GM23338 (cell line): Measurements from ENCODE around the gene OR2AG2. TPM values are rescaled to one million over a fixed set of nuclear protein-coding genes. Genes with fewer than 3 reads are reported as not detected.
"Not testable (repeated sequence)": the region's sequence is repeated elsewhere in the genome, so short reads cannot be mapped to it uniquely, and the experiment has no call there.

Source experiments
- ATAC-seq: fragments of 200-7000 bp; cut with Tn5 transposase; 3 replicates; pipeline ENCODE4 v1.9.1; 2020
- DNase-seq: peaks from one replicate; pipeline ENCODE4 v3.0.0-alpha.2; 2015; ENCODE audit warnings: low spot score
- H2AFZ ChIP-seq: fragments of 200-600 bp; sonication (generic); 2 replicates; pipeline ENCODE4 v1.8.0; 2016; ENCODE audit warnings: antibody characterized with exemption, mild to moderate bottlenecking, moderate library complexity
- H3F3A ChIP-seq: fragments of 200-600 bp; sonication (generic); replicated peaks from 2 replicates; pipeline ENCODE4 v1.8.0; 2017; ENCODE audit warnings: antibody characterized with exemption, mixed run types, low read depth
- H3K27ac ChIP-seq: fragments of 200-600 bp; sonication (generic); 2 replicates; pipeline ENCODE4 v1.6.1; 2016; ENCODE audit warnings: low read depth
- H3K27me3 ChIP-seq: fragments of 200-600 bp; sonication (generic); 2 replicates; pipeline ENCODE4 v1.8.0; 2016; ENCODE audit warnings: mild to moderate bottlenecking, mixed run types, moderate library complexity; ENCODE audit not compliant: insufficient read depth
- H3K36me3 ChIP-seq: fragments of 200-600 bp; sonication (generic); 2 replicates; pipeline ENCODE4 v1.8.0; 2016; ENCODE audit warnings: mild to moderate bottlenecking; ENCODE audit not compliant: insufficient read depth
- H3K4me1 ChIP-seq: fragments of 200-600 bp; sonication (generic); 2 replicates; pipeline ENCODE4 v1.8.0; 2016; ENCODE audit warnings: mild to moderate bottlenecking, moderate library complexity; ENCODE audit not compliant: insufficient read depth
- H3K4me2 ChIP-seq: fragments of 200-600 bp; sonication (generic); 2 replicates; pipeline ENCODE4 v1.7.1; 2017; ENCODE audit warnings: mixed run types
- H3K4me3 ChIP-seq: fragments of 200-600 bp; sonication (generic); 2 replicates; pipeline ENCODE4 v1.6.1; 2016; ENCODE audit warnings: mixed run types
- H3K79me2 ChIP-seq: fragments of 200-600 bp; sonication (generic); replicated peaks from 2 replicates; pipeline ENCODE4 v1.8.0; 2017; ENCODE audit warnings: mild to moderate bottlenecking; ENCODE audit not compliant: insufficient read depth
- H3K9me2 ChIP-seq: fragments of 200-600 bp; sonication (generic); 2 replicates; pipeline ENCODE4 v1.8.0; 2017; ENCODE audit not compliant: insufficient read depth
- H4K20me1 ChIP-seq: fragments of 200-600 bp; sonication (generic); replicated peaks from 2 replicates; pipeline ENCODE4 v1.8.0; 2017; ENCODE audit warnings: mild to moderate bottlenecking; ENCODE audit not compliant: insufficient read depth
- H3K27ac Mint-ChIP-seq: 2 replicates; pipeline ENCODE4 v1.8.0; 2020; ENCODE audit warnings: inconsistent platforms, mild to moderate bottlenecking, moderate library complexity, mixed read lengths
- H3K27me3 Mint-ChIP-seq: 3 replicates; pipeline ENCODE4 v1.8.0; 2022; ENCODE audit warnings: low read depth, mild to moderate bottlenecking, moderate library complexity, mixed read lengths, inconsistent platforms; ENCODE audit not compliant: insufficient read depth, poor library complexity
- H3K36me3 Mint-ChIP-seq: 3 replicates; pipeline ENCODE4 v1.8.0; 2021; ENCODE audit warnings: low read depth, mild to moderate bottlenecking, inconsistent platforms, moderate library complexity, mixed read lengths
- H3K4me1 Mint-ChIP-seq: 3 replicates; pipeline ENCODE4 v1.8.0; 2020; ENCODE audit warnings: mild to moderate bottlenecking, inconsistent platforms, mixed read lengths
- H3K4me3 Mint-ChIP-seq: 3 replicates; pipeline ENCODE4 v1.8.0; 2021; ENCODE audit warnings: moderate library complexity, mild to moderate bottlenecking, inconsistent platforms, mixed read lengths
- H3K9me3 Mint-ChIP-seq: 3 replicates; pipeline ENCODE4 v1.8.0; 2020; ENCODE audit warnings: moderate library complexity, mild to moderate bottlenecking, inconsistent platforms, mixed read lengths
- CREB1 ChIP-seq: fragments of 250-450 bp; sonication (Bioruptor Pico); IDR thresholded peaks from 2 replicates; pipeline ENCODE4 v1.5.0; 2020; ENCODE audit warnings: low read depth, mild to moderate bottlenecking, moderate library complexity
- CTCF ChIP-seq, 2 experiments: fragments of 200-600 bp in 1 of 2; sonication (generic) in 1 of 2; conservative IDR thresholded peaks; 2 replicates each; pipeline versions ENCODE4 v1.5.1 to v1.6.1; 2016 to 2017; ENCODE audit warnings: antibody characterized with exemption in 2 of 2, low read depth in 2 of 2, mild to moderate bottlenecking in 2 of 2, moderate library complexity in 1 of 2
- EZH2 ChIP-seq: fragments of 200-600 bp; sonication (generic); IDR thresholded peaks from one replicate; pipeline ENCODE4 v1.8.0; 2017; ENCODE audit warnings: antibody characterized with exemption, mild to moderate bottlenecking, low read depth; ENCODE audit not compliant: unreplicated experiment
- EZH2phosphoT487 ChIP-seq: fragments of 200-600 bp; sonication (generic); IDR thresholded peaks from one replicate; pipeline ENCODE4 v1.8.1; 2018; ENCODE audit warnings: antibody characterized with exemption; ENCODE audit not compliant: unreplicated experiment
- JUNB ChIP-seq: IDR thresholded peaks from one replicate; pipeline ENCODE4 v1.6.1; 2016; ENCODE audit warnings: antibody characterized with exemption; ENCODE audit not compliant: unreplicated experiment
- NANOG ChIP-seq: IDR thresholded peaks from 2 replicates; pipeline ENCODE4 v1.6.1; 2016; ENCODE audit warnings: antibody characterized with exemption, borderline replicate concordance
- POLR2AphosphoS5 ChIP-seq: IDR thresholded peaks from 2 replicates; pipeline ENCODE4 v1.6.1; 2016; ENCODE audit warnings: antibody characterized with exemption, low read depth
- STAT1 ChIP-seq: IDR thresholded peaks from one replicate; pipeline ENCODE4 v1.6.1; 2016; ENCODE audit warnings: antibody characterized with exemption; ENCODE audit not compliant: unreplicated experiment
- ZNF114 ChIP-seq: fragments of 250-450 bp; sonication (Bioruptor Pico); IDR thresholded peaks from 2 replicates; pipeline ENCODE4 v1.5.0; 2020; ENCODE audit warnings: mild to moderate bottlenecking, moderate library complexity
- ZNF331 ChIP-seq: fragments of 250-450 bp; sonication (Bioruptor Pico); IDR thresholded peaks from 2 replicates; pipeline ENCODE4 v1.5.0; 2020; ENCODE audit warnings: low read depth, mild to moderate bottlenecking, moderate library complexity
- polyA plus RNA-seq: library from polyadenylated mRNA; unstranded; fragments of >200 nt; fragmentation: Nextera tagmentation; extraction: Ambion mirVana; gene quantifications from 2 replicates; pipeline ENCODE4 v1.2.1, GENCODE V29; 2016
- total RNA-seq: library from RNA; depleted of rRNA; stranded (reverse); fragments of >200 nt; shearing (Covaris generic); gene quantifications from 2 replicates; pipeline ENCODE4 v1.2.3, GENCODE V29; 2014
- TF ChIP-seq, protein P1 (sequence below): IDR thresholded peaks from one replicate; pipeline ENCODE4 v1.6.1; 2018; ENCODE audit warnings: antibody characterized with exemption; ENCODE audit not compliant: unreplicated experiment
- TF ChIP-seq, protein P2 (sequence below): IDR thresholded peaks from 2 replicates; pipeline ENCODE4 v1.6.1; 2016; ENCODE audit warnings: antibody characterized with exemption

The OR2AG2 gene
- total and polyA plus RNA-seq, 2 experiments from 2014 or later: 0.11 to 0.45 TPM

DNA sequence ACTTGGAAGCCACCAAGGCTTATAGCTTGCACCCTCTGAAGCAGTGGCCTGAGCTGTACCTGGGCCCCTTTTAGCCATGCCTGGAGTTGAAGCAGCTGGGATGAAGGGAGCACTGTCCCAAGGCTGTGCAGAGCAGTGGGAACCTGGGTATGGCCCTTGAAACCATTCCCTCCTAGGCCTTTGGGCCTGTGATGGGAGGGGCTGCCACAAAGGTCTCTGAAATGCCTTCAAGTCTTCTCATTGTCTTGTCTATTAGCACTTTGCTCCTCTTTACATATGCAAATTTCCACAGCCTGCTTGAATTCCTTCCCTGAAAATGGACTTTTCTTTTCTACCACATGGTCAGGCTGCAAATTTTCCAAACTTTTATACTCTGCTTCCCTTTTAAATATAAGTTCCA is 29.3 kb upstream of the OR2AG2 start:
- not testable (repeated sequence) for H3K36me3 ChIP-seq, H3K4me1 Mint-ChIP-seq, H3K4me3 Mint-ChIP-seq, H3K27me3 ChIP-seq, H2AFZ ChIP-seq, H3F3A ChIP-seq, H3K4me1 ChIP-seq, H3K4me2 ChIP-seq, H3K4me3 ChIP-seq, H4K20me1 ChIP-seq, H3K9me2 ChIP-seq, H3K79me2 ChIP-seq, H3K27me3 Mint-ChIP-seq
- Mint-ChIP-seq H3K9me3 (peaks cover 26% of the 10 kb centered on the region), H3K27ac (peak overlapping the region; percentile 34; the same call in 1 of the 2 replicates), H3K36me3 (peaks cover 18% of the 10 kb centered on the region)
- DNase-seq (peak; percentile 64), ATAC-seq (peak; percentile 97)
- peak; percentile 29; the same call in 1 of the 2 replicates for TF ChIP-seq NANOG
- peak overlapping the region; percentile 80 for H3K27ac ChIP-seq

GRCh38 chr11:6799402-6799801 is 27.6 kb upstream of the OR2AG2 start, which contains the start of gene OR6A2:
TSS of gene OR6A2 (minus strand) at chr11:6799689. CDS start at chr11:6795708, 3,981 bp downstream.
- peaks cover 18% of the 10 kb centered on the region for H3K36me3 Mint-ChIP-seq
- H3K4me3 Mint-ChIP-seq: no peak within 1 kb of the TSS
- peaks cover 9% of the 10 kb centered on the region for H3K4me1 Mint-ChIP-seq
- Histone ChIP-seq H4K20me1 (no peaks in the 10 kb centered on the region), H3F3A (no peaks in the 10 kb centered on the region), H3K27me3 (no peaks in the 10 kb centered on the region), H3K79me2 (no peaks in the 10 kb centered on the region), H3K9me2 (peaks cover 4% of the 10 kb centered on the region), H3K4me1 (no peaks in the 10 kb centered on the region; the same call in 1 of the 2 replicates), H3K4me2 (no peak within 1 kb of the TSS), H3K27ac (peak within 1 kb of the TSS; percentile 80), H3K36me3 (no peaks in the 10 kb centered on the region), H2AFZ (no peak within 1 kb of the TSS), H3K4me3 (no peak within 1 kb of the TSS)
- peaks cover 3% of the 10 kb centered on the region for H3K27me3 Mint-ChIP-seq
- H3K9me3 Mint-ChIP-seq: peaks cover 26% of the 10 kb centered on the region
- no peak within 1 kb of the TSS for H3K27ac Mint-ChIP-seq
- ATAC-seq (no peak), DNase-seq (no peak)
- TF ChIP-seq JUNB (no peak), EZH2 (no peak), NANOG (no peak), CTCF (conservative IDR thresholded peaks at IDR 0.05; ENCODE audit: low read depth in 2 of 2) (no peak), CREB1 (CRISPR knock-in tag) (no peak), POLR2AphosphoS5 (no peak), ZNF114 (CRISPR knock-in tag) (no peak), STAT1 (no peak), ZNF331 (CRISPR knock-in tag) (no peak), EZH2phosphoT487 (no peak)
- TF ChIP-seq, protein P1, sequence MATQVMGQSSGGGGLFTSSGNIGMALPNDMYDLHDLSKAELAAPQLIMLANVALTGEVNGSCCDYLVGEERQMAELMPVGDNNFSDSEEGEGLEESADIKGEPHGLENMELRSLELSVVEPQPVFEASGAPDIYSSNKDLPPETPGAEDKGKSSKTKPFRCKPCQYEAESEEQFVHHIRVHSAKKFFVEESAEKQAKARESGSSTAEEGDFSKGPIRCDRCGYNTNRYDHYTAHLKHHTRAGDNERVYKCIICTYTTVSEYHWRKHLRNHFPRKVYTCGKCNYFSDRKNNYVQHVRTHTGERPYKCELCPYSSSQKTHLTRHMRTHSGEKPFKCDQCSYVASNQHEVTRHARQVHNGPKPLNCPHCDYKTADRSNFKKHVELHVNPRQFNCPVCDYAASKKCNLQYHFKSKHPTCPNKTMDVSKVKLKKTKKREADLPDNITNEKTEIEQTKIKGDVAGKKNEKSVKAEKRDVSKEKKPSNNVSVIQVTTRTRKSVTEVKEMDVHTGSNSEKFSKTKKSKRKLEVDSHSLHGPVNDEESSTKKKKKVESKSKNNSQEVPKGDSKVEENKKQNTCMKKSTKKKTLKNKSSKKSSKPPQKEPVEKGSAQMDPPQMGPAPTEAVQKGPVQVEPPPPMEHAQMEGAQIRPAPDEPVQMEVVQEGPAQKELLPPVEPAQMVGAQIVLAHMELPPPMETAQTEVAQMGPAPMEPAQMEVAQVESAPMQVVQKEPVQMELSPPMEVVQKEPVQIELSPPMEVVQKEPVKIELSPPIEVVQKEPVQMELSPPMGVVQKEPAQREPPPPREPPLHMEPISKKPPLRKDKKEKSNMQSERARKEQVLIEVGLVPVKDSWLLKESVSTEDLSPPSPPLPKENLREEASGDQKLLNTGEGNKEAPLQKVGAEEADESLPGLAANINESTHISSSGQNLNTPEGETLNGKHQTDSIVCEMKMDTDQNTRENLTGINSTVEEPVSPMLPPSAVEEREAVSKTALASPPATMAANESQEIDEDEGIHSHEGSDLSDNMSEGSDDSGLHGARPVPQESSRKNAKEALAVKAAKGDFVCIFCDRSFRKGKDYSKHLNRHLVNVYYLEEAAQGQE: no peak
- TF ChIP-seq, protein P2, sequence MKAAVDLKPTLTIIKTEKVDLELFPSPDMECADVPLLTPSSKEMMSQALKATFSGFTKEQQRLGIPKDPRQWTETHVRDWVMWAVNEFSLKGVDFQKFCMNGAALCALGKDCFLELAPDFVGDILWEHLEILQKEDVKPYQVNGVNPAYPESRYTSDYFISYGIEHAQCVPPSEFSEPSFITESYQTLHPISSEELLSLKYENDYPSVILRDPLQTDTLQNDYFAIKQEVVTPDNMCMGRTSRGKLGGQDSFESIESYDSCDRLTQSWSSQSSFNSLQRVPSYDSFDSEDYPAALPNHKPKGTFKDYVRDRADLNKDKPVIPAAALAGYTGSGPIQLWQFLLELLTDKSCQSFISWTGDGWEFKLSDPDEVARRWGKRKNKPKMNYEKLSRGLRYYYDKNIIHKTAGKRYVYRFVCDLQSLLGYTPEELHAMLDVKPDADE: no peak
